Stimulated activated CD8-positive, alpha-beta memory T cell treated with anti-CD3 and anti-CD28 coated beads, Interleukin-4, amount 100 ng/mL, for 1 hour (primary cell): ENCODE results near the gene TMEM217.

Experiments used
- DNase-seq, 2 donors: peaks; one replicate each; pipeline ENCODE4 v3.0.0-alpha.2; 2020; ENCODE audit warnings: low read depth in 2 of 2, low spot score in 1 of 2

Gene TMEM217

GRCh38 chr6:37244430-37245310 is 13.3 kb downstream of the TMEM217 start:
- DNase-seq = no peak

- no peak for DNase-seq
Observed at GRCh38 chr6:37243816-37244370, 14.1 kb downstream of the TMEM217 start.

- no peak for DNase-seq
Observed at GRCh38 chr6:37243131-37243815, 14.7 kb downstream of the TMEM217 start.

- no peak for DNase-seq
Observed at GRCh38 chr6:37242429-37243052, 15.4 kb downstream of the TMEM217 start.

GRCh38 chr6:37241775-37242428 is 16.0 kb downstream of the TMEM217 start:
- DNase-seq = no peak

- DNase-seq = no peak
Observed at GRCh38 chr6:37241131-37241530, 16.8 kb downstream of the TMEM217 start.

- DNase-seq = peak; percentile 14 to 19
Observed at GRCh38 chr6:37239950-37240713, 17.8 kb downstream of the TMEM217 start.

- DNase-seq = no peak
Observed at GRCh38 chr6:37239526-37239925, 18.4 kb downstream of the TMEM217 start.

- DNase-seq = no peak
Observed at GRCh38 chr6:37238381-37238780, 19.6 kb downstream of the TMEM217 start.

GRCh38 chr6:37237789-37238188 is 20.2 kb downstream of the TMEM217 start:
- no peak for DNase-seq

- no peak for DNase-seq
Observed at GRCh38 chr6:37236921-37237320, 21.0 kb downstream of the TMEM217 start.

- DNase-seq = no peak
Observed at GRCh38 chr6:37233541-37233940, 24.4 kb downstream of the TMEM217 start.

GRCh38 chr6:37232430-37233017 is 25.4 kb downstream of the TMEM217 start:
- DNase-seq = no peak

GRCh38 chr6:37230104-37230503 is 27.8 kb downstream of the TMEM217 start:
- no peak for DNase-seq

- no peak for DNase-seq
Observed at GRCh38 chr6:37225350-37226169, 32.4 kb downstream of the TMEM217 start.

- no peak for DNase-seq
Observed at GRCh38 chr6:37222992-37223391, 35.0 kb downstream of the TMEM217 start.

- DNase-seq = no peak
Observed at GRCh38 chr6:37222125-37222967, 35.6 kb downstream of the TMEM217 start.

- DNase-seq = no peak
Observed at GRCh38 chr6:37221585-37222124, 36.3 kb downstream of the TMEM217 start.
